ENCODE measurements around the gene FBXO46. TPM values are rescaled to one million over a fixed set of nuclear protein-coding genes. Genes with fewer than 3 reads are reported as not detected.

Gene FBXO46
- total and polyA plus RNA-seq, 2 of the 13 experiments (the other 11 are each of a cell fraction or from before 2014, with no cell fraction given) = 6.2 to 6.4 TPM

GRCh38 chr19:45770192-45771101, 39.8 kb upstream of the FBXO46 start (continued):
- TF ChIP-seq ZNF318 (CRISPR knock-in tag; IDR thresholded peaks at IDR 0.05) = 0 out of 2 replicates have a peak, but pooled peaks have one; percentile 67
- TF ChIP-seq CENPBD1 (CRISPR knock-in tag; IDR thresholded peaks at IDR 0.05; ENCODE audit: borderline replicate concordance, low read depth) = no peak
- TF ChIP-seq ZNF563 (CRISPR knock-in tag; IDR thresholded peaks at IDR 0.05) = peak; percentile 93
- TF ChIP-seq MED13 (CRISPR knock-in tag; IDR thresholded peaks at IDR 0.05) = 0 out of 2 replicates have a peak, but pooled peaks have one; percentile 37
- TF ChIP-seq BRCA1 (CRISPR knock-in tag; IDR thresholded peaks at IDR 0.05) = peak; percentile 33; the same call in 1 of the 2 replicates
- no peak; the same call in 1 of the 2 replicates for TF ChIP-seq ZNF879 (CRISPR knock-in tag; IDR thresholded peaks at IDR 0.05)
- no peak for TF ChIP-seq EED (CRISPR knock-in tag; IDR thresholded peaks at IDR 0.05)
- peak; percentile 56 for TF ChIP-seq PHF8 (CRISPR knock-in tag; IDR thresholded peaks at IDR 0.05)
- TF ChIP-seq ZFP1 (CRISPR knock-in tag; IDR thresholded peaks at IDR 0.05) = peak; percentile 87
- TF ChIP-seq ZNF512 (CRISPR knock-in tag; IDR thresholded peaks at IDR 0.05) = no peak
- no peak; the same call in 1 of the 2 replicates for TF ChIP-seq PHF21A (CRISPR knock-in tag; IDR thresholded peaks at IDR 0.05)
- peak; percentile 86 for TF ChIP-seq SP4 (CRISPR knock-in tag; IDR thresholded peaks at IDR 0.05)
- TF ChIP-seq SSRP1 (CRISPR knock-in tag; IDR thresholded peaks at IDR 0.05) = no peak
- TF ChIP-seq ZFP91 (CRISPR knock-in tag; IDR thresholded peaks at IDR 0.05; ENCODE audit: borderline replicate concordance) = peak; percentile 84; the same call in 1 of the 2 replicates
- no peak for TF ChIP-seq ZNF121 (CRISPR knock-in tag; IDR thresholded peaks at IDR 0.05)
